Activated T-helper 2 cell treated with anti-CD3 and anti-CD28 coated beads, Interferon-gamma antibody, Interleukin-2, Interleukin-4, amounts not matched to agents 10 μg/mL and 5 μg/mL and 100 μg/mL, durations not matched to agents 14 hours and 24 hours and 36 hours (primary cell): ENCODE data around the gene AGER. TPM values are rescaled to one million over a fixed set of nuclear protein-coding genes. Genes with fewer than 3 reads are reported as not detected.

Experiments
- DNase-seq: peaks from one replicate; pipeline ENCODE4 v3.0.0; 2021; ENCODE audit warnings: low spot score
- H3K27ac Mint-ChIP-seq: one replicate; pipeline ENCODE4 v1.8.0; 2021; ENCODE audit warnings: mixed read lengths
- H3K27me3 Mint-ChIP-seq: one replicate; pipeline ENCODE4 v1.8.0; 2021; ENCODE audit warnings: low read depth, mixed read lengths
- H3K36me3 Mint-ChIP-seq: one replicate; pipeline ENCODE4 v1.8.0; 2021; ENCODE audit warnings: low read depth, mixed read lengths
- H3K4me1 Mint-ChIP-seq: one replicate; pipeline ENCODE4 v1.8.0; 2021; ENCODE audit warnings: low read depth, mixed read lengths
- H3K4me3 Mint-ChIP-seq: one replicate; pipeline ENCODE4 v1.8.0; 2021; ENCODE audit warnings: low read depth, mild to moderate bottlenecking, moderate library complexity, mixed read lengths
- H3K9me3 Mint-ChIP-seq: one replicate; pipeline ENCODE4 v1.8.0; 2021; ENCODE audit warnings: mixed read lengths
- intact Hi-C: fragments of 100-400 bp; cut with micrococcal nuclease; formaldehyde crosslinking; loops from one replicate; pipeline ENCODE4 v1.15.1; 2023
- total RNA-seq: library from RNA; stranded (reverse); gene quantifications from 2 replicates; pipeline ENCODE4 v1.2.3, GENCODE V29; 2022

AGER gene
- 18.5 and 20.9 TPM in 2 replicates for total RNA-seq

DNA sequence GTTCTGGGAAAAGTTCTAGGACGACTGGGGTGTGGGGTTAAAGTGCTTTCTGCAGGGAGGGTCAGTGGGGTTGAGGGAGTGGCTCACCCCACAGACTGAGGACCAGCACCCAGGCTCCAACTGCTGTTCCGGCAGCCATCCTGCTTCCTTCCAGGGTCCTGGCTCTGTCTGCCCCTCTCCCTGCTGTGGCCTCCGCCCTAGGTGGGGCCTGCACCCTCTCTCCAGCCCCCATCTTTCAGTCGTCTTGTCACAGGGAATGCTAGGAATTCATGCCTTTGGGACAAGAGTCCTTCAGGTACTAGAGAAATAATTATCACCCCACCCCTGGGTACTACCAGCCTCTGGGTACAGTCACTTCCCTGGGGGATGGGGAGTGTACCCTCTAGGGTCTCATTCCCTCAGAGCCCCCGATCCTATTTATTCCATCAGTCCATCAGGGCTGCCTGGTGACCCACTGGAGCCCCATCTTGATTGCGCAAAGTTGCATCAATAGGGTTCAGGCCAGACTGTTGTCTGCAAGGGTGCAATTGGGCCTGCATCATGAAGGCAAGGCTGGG lies at the start of gene AGER:
AGER (minus strand) TSS at position 170 of the 557 bp plus-strand sequence; CDS start at position 139, 31 bp downstream.
- intact Hi-C loops = no loop called here
- peaks cover 41% of the 10 kb centered on the region for H3K4me1 Mint-ChIP-seq
- peak within 1 kb of the TSS; percentile 12 for H3K27ac Mint-ChIP-seq

DNA sequence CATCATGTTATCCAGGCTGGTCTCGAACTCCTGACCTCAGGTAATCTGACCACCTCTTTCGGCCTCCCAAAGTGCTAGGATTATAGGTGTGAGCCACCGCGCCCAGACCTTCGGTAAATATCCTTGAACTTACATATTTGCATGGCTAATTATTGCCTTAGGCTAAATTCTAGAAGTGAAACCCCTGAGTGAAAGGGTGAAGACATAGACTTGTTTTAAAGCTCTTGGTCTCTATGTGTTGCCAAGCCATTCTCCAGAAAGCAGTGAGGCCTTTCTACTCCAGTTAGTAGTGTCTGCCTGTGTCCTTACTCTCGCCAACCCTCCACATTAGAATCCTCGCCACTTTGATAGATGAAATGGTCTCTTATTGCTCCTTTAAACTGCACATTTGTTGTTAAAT lies 42.4 kb upstream of the AGER start:
- DNase-seq = no peak
- Mint-ChIP-seq H3K27ac (no peak overlapping the region), H3K36me3 (no peaks in the 10 kb centered on the region), H3K4me3 (no peak overlapping the region), H3K4me1 (no peaks in the 10 kb centered on the region), H3K9me3 (no peaks in the 10 kb centered on the region), H3K27me3 (no peaks in the 10 kb centered on the region)
- intact Hi-C loops = no loop called here

More for the DNA sequence above, at the start of gene AGER:
- Mint-ChIP-seq H3K36me3 (peaks cover 70% of the 10 kb centered on the region), H3K27me3 (no peaks in the 10 kb centered on the region), H3K4me3 (no peak within 1 kb of the TSS), H3K9me3 (no peaks in the 10 kb centered on the region)
- no peak for DNase-seq

DNA sequence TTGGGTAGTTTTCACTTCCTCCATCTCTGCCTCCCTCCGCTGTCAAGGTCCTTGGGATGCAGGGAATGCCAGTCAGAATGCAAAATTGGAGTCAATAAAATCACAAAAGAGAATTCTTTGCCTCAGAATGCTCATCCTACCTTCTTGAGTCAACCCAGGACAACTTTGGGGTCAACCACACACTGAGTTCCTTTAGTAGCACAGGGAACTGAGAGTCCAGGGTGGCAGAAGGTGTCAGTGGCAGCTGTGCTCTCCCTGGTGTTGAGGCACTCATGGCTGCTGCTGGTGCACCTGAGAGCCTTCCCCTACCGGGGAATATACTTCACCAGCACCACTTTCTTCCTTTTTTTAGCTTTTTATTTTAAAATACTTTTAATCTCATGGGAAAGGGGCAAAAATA lies 40.6 kb upstream of the AGER start:
- H3K27me3 Mint-ChIP-seq = no peaks in the 10 kb centered on the region
- H3K36me3 Mint-ChIP-seq = no peaks in the 10 kb centered on the region
- no peak overlapping the region for H3K4me3 Mint-ChIP-seq
- no peak overlapping the region for H3K27ac Mint-ChIP-seq
- intact Hi-C loops = no loop called here
- no peaks in the 10 kb centered on the region for H3K4me1 Mint-ChIP-seq
- DNase-seq = no peak
- H3K9me3 Mint-ChIP-seq = no peaks in the 10 kb centered on the region

DNA sequence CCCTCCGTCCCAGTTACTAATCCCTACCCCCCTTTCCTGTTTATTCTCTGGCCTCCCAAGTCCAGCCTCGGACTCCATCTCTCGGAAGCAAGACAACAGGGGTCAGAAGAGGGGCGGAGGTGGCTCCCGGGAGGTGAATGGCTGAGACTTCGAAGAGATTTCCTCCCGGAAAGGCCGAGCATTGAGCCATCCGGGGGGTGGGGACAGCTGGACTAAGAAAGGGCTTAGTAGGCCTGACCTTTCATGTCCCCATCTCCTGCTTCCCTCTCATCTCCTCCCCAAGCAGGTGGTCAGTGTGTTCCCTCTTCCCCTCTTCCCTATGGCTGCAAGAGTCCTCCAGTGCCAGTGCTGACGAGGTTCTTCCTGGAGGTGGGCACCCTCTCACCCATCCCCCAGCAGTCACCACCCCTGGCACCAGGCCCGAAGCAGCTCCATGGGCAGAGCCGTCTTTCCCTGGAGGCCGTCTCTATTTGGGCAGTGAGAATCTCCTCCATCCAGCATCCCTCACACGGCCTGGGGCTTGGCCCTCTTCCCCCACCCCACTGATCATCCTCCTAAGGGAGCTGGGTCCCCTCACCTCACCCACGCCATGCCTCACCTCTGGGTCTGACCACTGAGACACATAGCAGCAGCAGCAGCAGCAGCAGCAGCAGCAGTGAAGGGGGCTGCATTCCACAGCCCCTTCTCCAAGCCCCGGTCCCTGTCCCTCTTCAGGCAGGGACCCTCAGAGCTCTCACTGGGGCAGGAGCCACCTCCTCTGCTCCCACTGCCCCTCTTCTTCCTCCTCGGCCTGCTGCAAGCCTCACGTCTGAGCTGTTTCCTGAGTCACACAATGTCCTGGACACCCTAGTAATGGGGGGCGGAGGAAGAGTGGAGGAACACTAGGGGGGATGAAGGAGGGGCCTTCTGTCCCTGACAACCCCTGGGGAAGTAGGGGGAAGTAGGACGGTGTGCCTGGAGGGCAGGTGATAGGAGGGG lies 39.5 kb upstream of the AGER start, which contains the start of gene NOTCH4:
NOTCH4 (minus strand) TSS at position 810 of the 978 bp plus-strand sequence; CDS start at position 671, 139 bp downstream.
- intact Hi-C loops = no loop called here
- no peaks in the 10 kb centered on the region for H3K4me1 Mint-ChIP-seq
- no peak for DNase-seq
- H3K27ac Mint-ChIP-seq = no peak within 1 kb of the TSS
- no peaks in the 10 kb centered on the region for H3K9me3 Mint-ChIP-seq
- H3K27me3 Mint-ChIP-seq = peaks cover 1% of the 10 kb centered on the region
- no peak within 1 kb of the TSS for H3K4me3 Mint-ChIP-seq
- no peaks in the 10 kb centered on the region for H3K36me3 Mint-ChIP-seq

DNA sequence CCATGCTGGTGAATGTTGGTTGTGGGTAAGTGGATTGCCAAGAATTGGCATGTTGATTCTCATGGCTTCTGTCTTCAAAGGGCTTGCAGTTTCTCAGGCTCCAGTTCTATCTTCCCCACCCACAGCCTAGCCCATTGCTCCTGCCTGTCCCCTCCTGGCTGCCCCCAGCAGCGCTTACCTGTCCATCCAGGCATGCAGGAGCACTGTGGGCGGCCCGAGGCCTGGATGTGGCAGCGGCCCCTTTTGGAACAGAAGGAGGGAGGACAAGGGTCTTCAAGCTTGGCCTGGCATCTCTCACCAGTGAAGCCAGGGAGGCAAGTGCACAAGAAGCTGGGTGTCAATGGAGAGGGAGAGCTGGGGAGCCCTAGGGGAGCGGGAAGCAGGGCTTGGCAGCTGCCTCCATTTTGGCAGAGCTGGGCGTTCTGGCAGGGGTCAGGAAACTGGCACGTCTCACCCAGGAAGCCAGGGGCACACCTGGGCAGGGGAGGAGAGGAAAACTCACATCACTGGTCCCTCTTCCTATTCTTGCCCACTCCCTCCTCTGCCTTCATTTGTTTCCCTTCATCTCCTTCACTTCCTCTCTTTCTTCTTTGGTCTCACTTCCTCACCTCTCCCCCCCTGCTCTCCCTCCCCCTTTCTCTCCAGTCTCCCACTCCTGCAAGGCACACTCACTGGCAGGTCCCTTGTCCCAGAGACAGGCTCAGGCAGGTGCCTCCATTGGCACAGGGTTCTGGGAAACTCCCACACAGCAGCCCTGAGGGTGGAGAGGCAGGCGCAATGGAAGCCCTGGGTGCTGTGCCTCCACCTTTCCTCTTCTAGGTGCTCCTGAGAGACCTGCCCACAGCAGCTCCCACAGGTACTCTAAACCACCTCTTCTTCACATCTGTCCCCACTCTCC lies 38.5 kb upstream of the AGER start:
- H3K36me3 Mint-ChIP-seq = no peaks in the 10 kb centered on the region
- H3K27ac Mint-ChIP-seq = no peak overlapping the region
- H3K9me3 Mint-ChIP-seq = no peaks in the 10 kb centered on the region
- no peak overlapping the region for H3K4me3 Mint-ChIP-seq
- no peaks in the 10 kb centered on the region for H3K4me1 Mint-ChIP-seq
- H3K27me3 Mint-ChIP-seq = peaks cover 3% of the 10 kb centered on the region
- DNase-seq = no peak
- intact Hi-C loops = no loop called here

DNA sequence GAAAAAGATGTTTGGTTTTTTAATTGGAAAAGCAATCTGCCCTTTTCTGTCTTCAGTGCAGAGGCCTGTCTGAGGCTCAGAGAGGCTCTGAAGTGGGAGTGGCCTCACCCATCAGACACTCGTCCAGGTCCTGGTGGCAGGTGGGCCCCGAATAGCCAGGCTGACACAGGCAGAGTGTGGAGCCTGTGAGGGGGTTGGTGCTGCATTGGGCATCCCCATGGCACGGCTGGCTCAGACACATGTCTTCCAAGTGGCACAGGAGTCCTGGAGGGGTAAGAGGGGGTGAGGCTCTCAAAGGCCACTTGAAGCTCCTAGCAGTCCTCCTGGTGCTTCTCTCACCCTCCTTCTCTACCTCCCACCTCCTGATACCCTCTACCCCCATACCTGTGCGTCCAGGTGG lies 36.0 kb upstream of the AGER start:
- peaks cover 4% of the 10 kb centered on the region for H3K27me3 Mint-ChIP-seq
- no peak for DNase-seq
- no peaks in the 10 kb centered on the region for H3K36me3 Mint-ChIP-seq
- H3K27ac Mint-ChIP-seq = no peak overlapping the region
- H3K9me3 Mint-ChIP-seq = no peaks in the 10 kb centered on the region
- H3K4me3 Mint-ChIP-seq = no peak overlapping the region
- H3K4me1 Mint-ChIP-seq = no peaks in the 10 kb centered on the region
- intact Hi-C loops = no loop called here

DNA sequence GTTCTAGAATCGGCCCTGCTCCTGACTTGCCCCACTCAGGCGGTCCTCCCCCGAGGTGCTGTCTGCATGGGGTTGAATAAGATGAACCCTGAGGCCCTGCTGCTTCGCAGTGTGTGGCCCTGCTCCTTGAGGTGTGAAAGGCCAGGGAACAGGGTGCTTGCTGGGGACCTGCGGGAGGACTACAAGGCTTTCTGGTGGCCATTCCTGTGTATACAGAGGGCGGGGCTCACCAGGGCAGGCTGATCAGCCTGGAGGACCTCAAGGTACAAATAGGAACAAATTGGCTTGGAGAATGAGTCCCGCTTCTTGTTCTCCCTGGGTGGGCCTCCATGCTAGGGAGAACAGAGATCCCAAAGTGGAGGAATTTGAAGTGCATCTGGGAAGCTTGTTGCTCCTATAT lies 34.1 kb upstream of the AGER start:
- no peak overlapping the region for H3K27ac Mint-ChIP-seq
- no peak overlapping the region for H3K4me3 Mint-ChIP-seq
- intact Hi-C loops = no loop called here
- no peaks in the 10 kb centered on the region for H3K4me1 Mint-ChIP-seq
- H3K9me3 Mint-ChIP-seq = no peaks in the 10 kb centered on the region
- no peak for DNase-seq
- no peaks in the 10 kb centered on the region for H3K36me3 Mint-ChIP-seq
- peaks cover 4% of the 10 kb centered on the region for H3K27me3 Mint-ChIP-seq

DNA sequence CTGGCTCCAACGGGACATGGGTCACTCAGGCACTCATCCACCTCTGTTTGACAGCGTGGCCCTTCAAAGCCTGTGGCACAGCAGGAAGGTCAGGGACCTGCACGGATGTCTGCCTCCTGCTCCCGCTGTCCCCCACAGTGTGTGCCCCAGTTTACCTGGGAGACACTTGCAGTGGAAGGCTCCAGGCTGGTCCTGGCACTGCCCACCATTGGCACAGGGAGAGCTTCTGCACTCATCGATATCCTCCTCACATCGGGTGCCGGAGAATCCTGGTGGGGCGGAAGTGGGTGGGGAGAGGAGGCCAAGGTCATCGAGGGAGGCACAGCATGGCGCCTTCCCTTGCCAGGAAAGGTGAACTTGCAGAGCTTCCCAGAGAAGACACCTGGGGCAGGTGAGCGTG lies 32.9 kb upstream of the AGER start:
- H3K36me3 Mint-ChIP-seq = no peaks in the 10 kb centered on the region
- intact Hi-C loops = no loop called here
- no peaks in the 10 kb centered on the region for H3K9me3 Mint-ChIP-seq
- no peak for DNase-seq
- H3K4me1 Mint-ChIP-seq = no peaks in the 10 kb centered on the region
- H3K27me3 Mint-ChIP-seq = peaks cover 4% of the 10 kb centered on the region
- H3K4me3 Mint-ChIP-seq = no peak overlapping the region
- no peak overlapping the region for H3K27ac Mint-ChIP-seq

DNA sequence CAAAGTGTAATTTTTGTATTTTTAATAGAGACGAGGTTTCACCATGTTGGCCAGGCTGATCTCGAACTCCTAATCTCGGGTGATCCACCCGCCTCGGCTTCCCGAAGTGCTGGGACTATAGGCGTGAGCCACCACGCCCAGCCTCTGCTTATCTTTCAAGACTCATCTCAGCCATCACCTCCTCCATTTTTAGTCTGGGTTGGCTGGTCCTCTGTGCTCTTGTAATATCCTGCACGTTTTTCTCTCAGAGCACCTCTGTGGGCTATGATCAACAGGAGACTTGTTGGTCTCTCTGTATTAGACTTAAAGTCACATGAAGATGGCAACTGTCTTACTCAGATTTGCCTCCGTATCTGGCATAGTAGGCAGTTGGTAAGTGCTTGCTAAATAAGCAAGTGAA lies 32.2 kb upstream of the AGER start:
- no peaks in the 10 kb centered on the region for H3K4me1 Mint-ChIP-seq
- intact Hi-C loops = no loop called here
- H3K27me3 Mint-ChIP-seq = peaks cover 4% of the 10 kb centered on the region
- no peaks in the 10 kb centered on the region for H3K9me3 Mint-ChIP-seq
- H3K27ac Mint-ChIP-seq = no peak overlapping the region
- DNase-seq = no peak
- H3K36me3 Mint-ChIP-seq = no peaks in the 10 kb centered on the region
- no peak overlapping the region for H3K4me3 Mint-ChIP-seq

DNA sequence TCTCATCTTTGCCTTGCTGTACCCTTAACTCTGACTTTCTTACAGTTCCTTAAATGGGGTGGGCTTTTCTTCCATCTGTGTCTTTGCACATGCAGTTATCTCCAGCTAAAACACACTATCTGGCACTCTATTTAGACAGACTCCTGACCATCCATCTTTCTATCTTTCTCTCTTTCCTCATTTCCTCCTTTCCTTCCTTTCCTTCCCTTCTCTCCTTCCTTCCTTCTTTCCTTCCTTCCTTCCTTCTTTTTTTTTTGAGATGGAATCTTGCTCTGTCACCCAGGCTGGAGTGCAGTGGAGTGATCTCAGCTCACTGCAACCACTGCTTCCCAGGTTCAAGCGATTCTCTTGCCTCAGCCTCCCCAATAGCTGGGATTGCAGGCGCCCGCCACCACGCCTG lies 31.6 kb upstream of the AGER start:
- no peaks in the 10 kb centered on the region for H3K9me3 Mint-ChIP-seq
- H3K36me3 Mint-ChIP-seq = no peaks in the 10 kb centered on the region
- no peak for DNase-seq
- no peaks in the 10 kb centered on the region for H3K4me1 Mint-ChIP-seq
- peaks cover 4% of the 10 kb centered on the region for H3K27me3 Mint-ChIP-seq
- intact Hi-C loops = no loop called here
- no peak overlapping the region for H3K4me3 Mint-ChIP-seq
- H3K27ac Mint-ChIP-seq = no peak overlapping the region

DNA sequence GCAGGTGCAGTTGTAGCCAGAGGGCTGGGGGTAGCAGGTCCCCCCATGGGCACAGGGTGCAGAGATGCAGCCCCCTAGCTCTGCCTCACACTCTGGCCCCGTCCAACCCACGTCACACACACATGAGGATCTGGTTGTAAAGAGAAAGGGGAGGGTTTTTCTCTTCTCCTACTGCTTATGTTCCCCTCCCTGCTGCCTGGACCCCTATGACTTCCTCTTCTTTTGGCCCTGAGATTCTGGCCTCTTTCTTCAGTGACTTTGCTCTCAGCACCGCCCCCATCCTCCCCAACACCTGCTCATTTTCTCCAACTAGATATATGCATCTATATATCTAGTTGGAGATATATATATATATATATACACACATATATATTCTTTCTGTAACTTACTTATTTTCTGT lies 30.1 kb upstream of the AGER start:
- DNase-seq = no peak
- Mint-ChIP-seq H3K27me3 (peaks cover 5% of the 10 kb centered on the region), H3K36me3 (no peaks in the 10 kb centered on the region), H3K4me3 (no peak overlapping the region), H3K27ac (no peak overlapping the region), H3K4me1 (no peaks in the 10 kb centered on the region), H3K9me3 (no peaks in the 10 kb centered on the region)
- intact Hi-C loops = no loop called here

DNA sequence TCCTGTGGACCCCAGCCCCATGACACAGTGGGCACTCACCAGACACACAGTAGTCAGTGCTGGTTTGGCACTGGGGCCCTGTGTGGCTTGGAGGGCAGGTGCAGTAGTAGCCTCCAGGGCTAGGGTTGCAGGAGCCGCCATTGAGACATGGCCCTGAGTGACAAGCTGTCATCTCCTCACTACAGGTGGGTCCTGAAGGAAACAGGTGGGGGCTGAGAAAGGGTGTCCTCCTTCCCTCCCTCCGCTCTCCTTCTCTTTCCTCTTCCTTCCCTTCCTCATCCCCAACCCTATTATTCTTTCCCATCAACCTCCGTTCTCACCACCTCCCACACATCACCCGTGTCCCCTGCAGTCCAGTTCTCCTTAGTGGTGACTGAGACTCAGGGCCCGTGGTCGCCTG lies 29.6 kb upstream of the AGER start:
- peaks cover 7% of the 10 kb centered on the region for H3K27me3 Mint-ChIP-seq
- no peak overlapping the region for H3K27ac Mint-ChIP-seq
- H3K4me3 Mint-ChIP-seq = no peak overlapping the region
- H3K36me3 Mint-ChIP-seq = no peaks in the 10 kb centered on the region
- H3K4me1 Mint-ChIP-seq = no peaks in the 10 kb centered on the region
- H3K9me3 Mint-ChIP-seq = no peaks in the 10 kb centered on the region
- intact Hi-C loops = no loop called here
- no peak for DNase-seq
